GM12801 (cell line): ENCODE data around the gene ANKFN1.

Source experiments
- TF ChIP-seq, protein P1 (sequence below): IDR thresholded peaks from one replicate; pipeline ENCODE4 v1.5.1; 2011; ENCODE audit warnings: control low read depth; ENCODE audit not compliant: insufficient read length; ENCODE audit errors: extremely low read depth

The ANKFN1 gene, protein sequence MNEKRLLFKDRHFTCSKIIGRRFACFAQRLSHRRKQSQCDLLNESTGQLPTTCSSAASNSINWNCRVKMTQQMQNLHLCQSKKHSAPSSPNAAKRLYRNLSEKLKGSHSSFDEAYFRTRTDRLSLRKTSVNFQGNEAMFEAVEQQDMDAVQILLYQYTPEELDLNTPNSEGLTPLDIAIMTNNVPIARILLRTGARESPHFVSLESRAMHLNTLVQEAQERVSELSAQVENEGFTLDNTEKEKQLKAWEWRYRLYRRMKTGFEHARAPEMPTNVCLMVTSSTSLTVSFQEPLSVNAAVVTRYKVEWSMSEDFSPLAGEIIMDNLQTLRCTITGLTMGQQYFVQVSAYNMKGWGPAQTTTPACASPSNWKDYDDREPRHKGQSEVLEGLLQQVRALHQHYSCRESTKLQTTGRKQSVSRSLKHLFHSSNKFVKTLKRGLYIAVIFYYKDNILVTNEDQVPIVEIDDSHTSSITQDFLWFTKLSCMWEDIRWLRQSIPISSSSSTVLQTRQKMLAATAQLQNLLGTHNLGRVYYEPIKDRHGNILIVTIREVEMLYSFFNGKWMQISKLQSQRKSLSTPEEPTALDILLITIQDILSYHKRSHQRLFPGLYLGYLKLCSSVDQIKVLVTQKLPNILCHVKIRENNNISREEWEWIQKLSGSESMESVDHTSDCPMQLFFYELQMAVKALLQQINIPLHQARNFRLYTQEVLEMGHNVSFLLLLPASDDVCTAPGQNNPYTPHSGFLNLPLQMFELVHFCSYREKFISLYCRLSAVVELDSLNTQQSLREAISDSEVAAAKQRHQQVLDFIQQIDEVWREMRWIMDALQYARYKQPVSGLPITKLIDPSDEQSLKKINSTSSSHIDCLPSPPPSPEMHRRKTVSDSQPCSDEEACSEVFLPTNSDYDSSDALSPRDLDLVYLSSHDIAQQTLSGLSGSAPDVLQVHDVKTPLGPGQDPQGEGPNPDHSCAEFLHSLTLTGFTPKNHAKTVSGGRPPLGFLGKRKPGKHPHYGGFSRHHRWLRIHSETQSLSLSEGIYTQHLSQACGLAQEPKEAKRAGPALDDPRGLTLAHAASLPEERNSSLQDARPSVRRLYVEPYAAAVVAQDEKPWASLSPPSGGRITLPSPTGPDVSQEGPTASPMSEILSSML

GRCh38 chr17:56152874-56153602 is at the start of gene ANKFN1:
ANKFN1 (plus strand) TSS chr17:56153475; CDS start chr17:56212668, 59,193 bp downstream.
- TF ChIP-seq, protein P1, sequence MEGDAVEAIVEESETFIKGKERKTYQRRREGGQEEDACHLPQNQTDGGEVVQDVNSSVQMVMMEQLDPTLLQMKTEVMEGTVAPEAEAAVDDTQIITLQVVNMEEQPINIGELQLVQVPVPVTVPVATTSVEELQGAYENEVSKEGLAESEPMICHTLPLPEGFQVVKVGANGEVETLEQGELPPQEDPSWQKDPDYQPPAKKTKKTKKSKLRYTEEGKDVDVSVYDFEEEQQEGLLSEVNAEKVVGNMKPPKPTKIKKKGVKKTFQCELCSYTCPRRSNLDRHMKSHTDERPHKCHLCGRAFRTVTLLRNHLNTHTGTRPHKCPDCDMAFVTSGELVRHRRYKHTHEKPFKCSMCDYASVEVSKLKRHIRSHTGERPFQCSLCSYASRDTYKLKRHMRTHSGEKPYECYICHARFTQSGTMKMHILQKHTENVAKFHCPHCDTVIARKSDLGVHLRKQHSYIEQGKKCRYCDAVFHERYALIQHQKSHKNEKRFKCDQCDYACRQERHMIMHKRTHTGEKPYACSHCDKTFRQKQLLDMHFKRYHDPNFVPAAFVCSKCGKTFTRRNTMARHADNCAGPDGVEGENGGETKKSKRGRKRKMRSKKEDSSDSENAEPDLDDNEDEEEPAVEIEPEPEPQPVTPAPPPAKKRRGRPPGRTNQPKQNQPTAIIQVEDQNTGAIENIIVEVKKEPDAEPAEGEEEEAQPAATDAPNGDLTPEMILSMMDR, result no peak

DNA sequence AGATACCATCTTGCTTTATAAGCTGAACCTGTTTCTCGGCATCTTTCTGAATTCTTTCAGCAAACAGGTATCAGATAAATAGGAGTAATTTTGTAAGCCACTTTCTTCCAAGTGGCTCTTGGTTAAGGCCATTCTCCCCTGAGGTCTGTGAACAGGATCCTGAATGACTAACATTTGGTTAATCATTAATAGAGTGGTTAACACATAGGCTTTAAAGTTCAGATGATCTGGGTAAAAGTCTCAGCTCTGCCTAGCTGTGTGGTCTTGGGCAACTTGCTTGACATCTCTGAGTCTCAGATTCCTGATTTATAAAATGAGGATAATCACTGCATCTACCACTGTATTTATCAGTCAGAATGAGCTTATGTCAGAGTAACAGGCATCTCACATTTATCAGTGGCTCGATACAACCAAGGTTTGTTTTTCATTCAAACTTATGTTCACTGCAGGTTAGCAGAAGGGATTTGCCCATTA is 44.4 kb upstream of the ANKFN1 start:
- TF ChIP-seq, protein P1, result no peak

- TF ChIP-seq, protein P1, result no peak
These were observed 43.4 kb upstream of the ANKFN1 start for GRCh38 chr17:56109836-56110235.

DNA sequence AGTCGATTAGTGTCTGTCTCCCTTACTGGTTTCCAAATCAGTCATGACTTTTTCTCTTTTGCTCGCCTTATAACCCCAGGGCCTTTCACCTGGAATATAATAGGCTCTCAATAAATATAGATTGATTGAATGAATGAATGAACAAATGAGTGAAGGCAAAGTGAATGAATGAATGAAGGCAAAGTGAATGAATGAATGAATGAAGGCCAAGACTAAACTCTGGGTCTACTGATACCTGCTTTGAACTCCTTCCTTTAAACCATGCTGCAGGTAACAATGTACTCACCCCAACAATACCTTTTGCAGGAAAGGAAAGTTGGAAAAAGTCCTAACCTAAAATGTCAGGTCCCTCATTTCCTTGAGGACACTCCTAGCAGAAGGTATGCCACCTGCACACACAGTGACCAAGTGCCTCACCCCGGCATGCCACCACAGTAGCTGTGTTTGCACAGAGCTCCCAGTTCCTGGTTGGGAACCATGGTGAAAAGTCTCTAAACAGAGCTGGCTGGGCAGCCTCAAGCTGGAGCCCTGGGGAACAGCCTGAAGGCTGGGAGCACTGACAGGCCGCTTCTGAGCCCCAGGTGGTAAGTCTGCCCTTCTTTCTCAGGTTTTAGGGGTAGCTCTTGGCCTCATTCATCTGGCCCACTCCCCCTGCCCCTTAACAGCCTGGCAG is 42.7 kb upstream of the ANKFN1 start:
- TF ChIP-seq, protein P1, result no peak

- TF ChIP-seq, protein P1, result no peak
These were observed 41.4 kb upstream of the ANKFN1 start for GRCh38 chr17:56111706-56112485.

GRCh38 chr17:56113486-56113885 is 39.8 kb upstream of the ANKFN1 start:
- TF ChIP-seq, protein P1, result no peak
